ENCODE results near the gene ZNF783. TPM values are rescaled to one million over a fixed set of nuclear protein-coding genes. Genes with fewer than 3 reads are reported as not detected.

Gene ZNF783
- total RNA-seq, 1 experiment from 2014 or later, result 15.8 TPM

- no peak overlapping the region for H3K4me2 ChIP-seq
- no peaks in the 10 kb centered on the region for H3K79me2 ChIP-seq (ENCODE audit: low read depth)
- ChIA-PET POLR2A (ENCODE audit: unreplicated experiment) (no interaction called here), CTCF (no interaction called here)
- H4K20me1 ChIP-seq (ENCODE audit: insufficient read depth), result no peaks in the 10 kb centered on the region; the same call in none of the 2 replicates
- H3K36me3 ChIP-seq (ENCODE audit: low read depth), result peaks cover 20% of the 10 kb centered on the region
- H3K4me3 ChIP-seq, result no peak overlapping the region
- TF ChIP-seq EZH2 (IDR thresholded peaks at IDR 0.05; ENCODE audit: low read depth) (no peak), CTCF (conservative IDR thresholded peaks at IDR 0.05) (no peak)
- no peak for DNase-seq
- no peaks in the 10 kb centered on the region for H3K27me3 ChIP-seq (ENCODE audit: insufficient read depth, low read depth)
- BruUV-seq (replicated peaks), result no TSS peak
- no peaks in the 10 kb centered on the region for H3K9me3 ChIP-seq (ENCODE audit: insufficient read depth, low read depth)
- intact Hi-C loops (cut with micrococcal nuclease; ENCODE audit: unreplicated experiment), result no loop called here
- no peak overlapping the region for H3K27ac ChIP-seq
- H3K4me1 ChIP-seq (replicated peaks; ENCODE audit: insufficient read depth), result no peaks in the 10 kb centered on the region
- no peaks in the 10 kb centered on the region for H3F3A ChIP-seq (ENCODE audit: insufficient read depth, low read depth)
- no peaks in the 10 kb centered on the region for H3K9me2 ChIP-seq (ENCODE audit: insufficient read depth)
- no peak overlapping the region for H2AFZ ChIP-seq
Observed at GRCh38 chr7:149277871-149278270, 15.9 kb downstream of the ZNF783 start.

GRCh38 chr7:149278396-149278795 is 16.4 kb downstream of the ZNF783 start:
- no peaks in the 10 kb centered on the region for H3K79me2 ChIP-seq (ENCODE audit: low read depth)
- no peak overlapping the region for H3K27ac ChIP-seq
- H4K20me1 ChIP-seq (ENCODE audit: insufficient read depth), result no peaks in the 10 kb centered on the region; the same call in none of the 2 replicates
- TF ChIP-seq EZH2 (IDR thresholded peaks at IDR 0.05; ENCODE audit: low read depth), result no peak
- TF ChIP-seq CTCF (conservative IDR thresholded peaks at IDR 0.05), result no peak
- BruUV-seq (replicated peaks), result no TSS peak
- H3K4me3 ChIP-seq, result no peak overlapping the region
- no peak overlapping the region for H2AFZ ChIP-seq
- no peak overlapping the region for H3K4me2 ChIP-seq
- ChIA-PET CTCF (no interaction called here), POLR2A (ENCODE audit: unreplicated experiment) (interaction anchor here (0.6 kb wide), 1 partner anchor 1076 kb away, joined by 3 read pairs; no protein-coding TSS in a partner anchor)
- DNase-seq, result no peak
- H3K9me2 ChIP-seq (ENCODE audit: insufficient read depth), result no peaks in the 10 kb centered on the region
- peaks cover 18% of the 10 kb centered on the region for H3K36me3 ChIP-seq (ENCODE audit: low read depth)
- intact Hi-C loops (cut with micrococcal nuclease; ENCODE audit: unreplicated experiment), result no loop called here
- H3K27me3 ChIP-seq (ENCODE audit: insufficient read depth, low read depth), result no peaks in the 10 kb centered on the region
- H3K9me3 ChIP-seq (ENCODE audit: insufficient read depth, low read depth), result no peaks in the 10 kb centered on the region
- no peaks in the 10 kb centered on the region for H3F3A ChIP-seq (ENCODE audit: insufficient read depth, low read depth)
- H3K4me1 ChIP-seq (replicated peaks; ENCODE audit: insufficient read depth), result no peaks in the 10 kb centered on the region

DNA sequence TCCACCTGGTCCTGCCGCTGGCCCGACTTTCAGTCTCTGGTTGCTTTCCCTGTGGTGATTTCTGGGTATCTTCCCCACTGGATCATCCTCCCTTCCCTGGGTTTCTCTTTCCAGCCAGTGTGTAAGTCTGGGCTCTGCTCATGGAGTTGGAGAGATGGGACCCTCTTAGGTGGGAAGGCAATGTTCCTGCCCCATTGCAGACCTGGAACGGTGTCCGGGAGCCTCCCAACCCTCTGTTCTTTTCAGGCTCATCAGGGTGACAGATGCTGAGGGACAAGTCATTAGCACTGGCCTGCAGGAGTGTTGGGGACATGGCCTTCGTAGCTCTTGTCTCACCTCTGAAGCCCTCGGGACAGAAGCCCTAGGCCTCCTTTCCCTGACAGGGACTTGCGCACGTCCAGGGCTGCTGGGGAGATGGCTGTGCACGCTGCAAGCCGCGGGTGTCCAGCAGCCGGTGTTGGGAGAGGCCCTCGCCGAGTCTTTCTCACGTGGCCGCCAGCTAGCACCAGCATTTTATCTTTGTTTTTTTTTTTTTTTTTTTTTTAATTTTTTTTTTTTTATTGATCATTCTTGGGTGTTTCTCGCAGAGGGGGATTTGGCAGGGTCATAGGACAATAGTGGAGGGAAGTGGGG is 17.2 kb downstream of the ZNF783 start:
- no peak overlapping the region for H3K4me2 ChIP-seq
- no peaks in the 10 kb centered on the region; the same call in none of the 2 replicates for H4K20me1 ChIP-seq (ENCODE audit: insufficient read depth)
- H3K9me3 ChIP-seq (ENCODE audit: insufficient read depth, low read depth), result no peaks in the 10 kb centered on the region
- intact Hi-C loops (cut with micrococcal nuclease; ENCODE audit: unreplicated experiment), result no loop called here
- no peak for DNase-seq
- H2AFZ ChIP-seq, result no peak overlapping the region
- H3K79me2 ChIP-seq (ENCODE audit: low read depth), result no peaks in the 10 kb centered on the region
- H3K4me3 ChIP-seq, result no peak overlapping the region
- H3F3A ChIP-seq (ENCODE audit: insufficient read depth, low read depth), result peaks cover 8% of the 10 kb centered on the region
- H3K27me3 ChIP-seq (ENCODE audit: insufficient read depth, low read depth), result no peaks in the 10 kb centered on the region
- CTCF ChIA-PET, result no interaction called here
- BruUV-seq (replicated peaks), result no TSS peak
- TF ChIP-seq CTCF (conservative IDR thresholded peaks at IDR 0.05), result no peak
- no peak for TF ChIP-seq EZH2 (IDR thresholded peaks at IDR 0.05; ENCODE audit: low read depth)
- peaks cover 18% of the 10 kb centered on the region for H3K36me3 ChIP-seq (ENCODE audit: low read depth)
- POLR2A ChIA-PET (ENCODE audit: unreplicated experiment), result interaction anchor here (0.6 kb wide), 1 partner anchor 1076 kb away, joined by 3 read pairs; no protein-coding TSS in a partner anchor
- H3K4me1 ChIP-seq (replicated peaks; ENCODE audit: insufficient read depth), result peaks cover under 1% of the 10 kb centered on the region; the same call in 1 of the 2 replicates
- no peak overlapping the region for H3K27ac ChIP-seq
- no peaks in the 10 kb centered on the region for H3K9me2 ChIP-seq (ENCODE audit: insufficient read depth)

All from PC-9 (cell line).